Uterus (tissue), 2 donors: Measurements from ENCODE around the gene RAPSN.

ENCODE experiments used
- CTCF ChIP-seq, 4 experiments: fragments of 200-600 bp in 2 of 4; fragments of 450-650 bp in 2 of 4; sonication (generic) in 2 of 4; IDR thresholded peaks; one replicate each; pipeline ENCODE4 v1.5.1; 2016 to 2019; ENCODE audit warnings: antibody characterized with exemption in 4 of 4, mild to moderate bottlenecking in 2 of 4, moderate library complexity in 1 of 4
- POLR2A ChIP-seq, 2 donors: fragments of 450-650 bp; IDR thresholded peaks; one replicate each; pipeline ENCODE4 v1.6.1; 2016; ENCODE audit warnings: antibody characterized with exemption in 2 of 2, mild to moderate bottlenecking in 1 of 2, moderate library complexity in 1 of 2

GRCh38 chr11:47393163-47394049 is 55.5 kb downstream of the RAPSN start:
- TF ChIP-seq CTCF (IDR thresholded peaks at IDR 0.05) (no peak), POLR2A (IDR thresholded peaks at IDR 0.05) (no peak)
